OCI-M2 (cell line): ENCODE results near the gene BDP1.
"Not testable (repeated sequence)": the region's sequence is repeated elsewhere in the genome, so short reads cannot be mapped to it uniquely, and the experiment has no call there.

Source experiments
- DNase-seq: peaks from one replicate; lab custom pipeline; 2025; ENCODE audit not compliant: unreplicated experiment; lab: John Stamatoyannopoulos, UW

BDP1 gene

GRCh38 chr5:71455427-71456361, at the start of gene BDP1:
BDP1 (plus strand) TSS chr5:71455651; CDS start chr5:71455878, 227 bp downstream.
- DNase-seq = peak; percentile 75

- DNase-seq = not testable (repeated sequence)
Measured at GRCh38 chr5:71410088-71410487, 45.4 kb upstream of the BDP1 start.

GRCh38 chr5:71415626-71416025, 39.8 kb upstream of the BDP1 start:
- not testable (repeated sequence) for DNase-seq

GRCh38 chr5:71418026-71418425, 37.4 kb upstream of the BDP1 start:
- not testable (repeated sequence) for DNase-seq

GRCh38 chr5:71421278-71421677, 34.2 kb upstream of the BDP1 start:
- DNase-seq = not testable (repeated sequence)

- not testable (repeated sequence) for DNase-seq
Measured at GRCh38 chr5:71423896-71424295, 31.6 kb upstream of the BDP1 start.

GRCh38 chr5:71426686-71427474, 28.6 kb upstream of the BDP1 start:
- not testable (repeated sequence) for DNase-seq

GRCh38 chr5:71432410-71432809, 23.0 kb upstream of the BDP1 start:
- DNase-seq = not testable (repeated sequence)

GRCh38 chr5:71434825-71435224, 20.6 kb upstream of the BDP1 start:
- DNase-seq = not testable (repeated sequence)

- DNase-seq = not testable (repeated sequence)
Measured at GRCh38 chr5:71441564-71441963, 13.9 kb upstream of the BDP1 start.

GRCh38 chr5:71443891-71444290, 11.6 kb upstream of the BDP1 start:
- DNase-seq = not testable (repeated sequence)

GRCh38 chr5:71445015-71445414, 10.4 kb upstream of the BDP1 start:
- not testable (repeated sequence) for DNase-seq

- DNase-seq = not testable (repeated sequence)
Measured at GRCh38 chr5:71445523-71446152, 9.8 kb upstream of the BDP1 start.

GRCh38 chr5:71446540-71447216, 8.8 kb upstream of the BDP1 start:
- not testable (repeated sequence) for DNase-seq

- DNase-seq = not testable (repeated sequence)
Measured at GRCh38 chr5:71447218-71447808, 8.1 kb upstream of the BDP1 start.

- DNase-seq = no peak
Measured at GRCh38 chr5:71452876-71453275, 2.6 kb upstream of the BDP1 start.

- DNase-seq = no peak
Measured at GRCh38 chr5:71454913-71455312, 538 bp upstream of the BDP1 start.

- DNase-seq = no peak
Measured at GRCh38 chr5:71456362-71456743, 902 bp downstream of the BDP1 start.

GRCh38 chr5:71457106-71457505, 1.7 kb downstream of the BDP1 start:
- no peak for DNase-seq

- DNase-seq = no peak
Measured at GRCh38 chr5:71460693-71461092, 5.2 kb downstream of the BDP1 start.
